ENCODE results near the gene KCNT2. TPM values are rescaled to one million over a fixed set of nuclear protein-coding genes. Genes with fewer than 3 reads are reported as not detected.

Gene KCNT2
- total and polyA plus RNA-seq, 2 of the 8 experiments (the other 6 are each of a cell fraction or from before 2014, with no cell fraction given): 2.3 to 10.2 TPM

DNA sequence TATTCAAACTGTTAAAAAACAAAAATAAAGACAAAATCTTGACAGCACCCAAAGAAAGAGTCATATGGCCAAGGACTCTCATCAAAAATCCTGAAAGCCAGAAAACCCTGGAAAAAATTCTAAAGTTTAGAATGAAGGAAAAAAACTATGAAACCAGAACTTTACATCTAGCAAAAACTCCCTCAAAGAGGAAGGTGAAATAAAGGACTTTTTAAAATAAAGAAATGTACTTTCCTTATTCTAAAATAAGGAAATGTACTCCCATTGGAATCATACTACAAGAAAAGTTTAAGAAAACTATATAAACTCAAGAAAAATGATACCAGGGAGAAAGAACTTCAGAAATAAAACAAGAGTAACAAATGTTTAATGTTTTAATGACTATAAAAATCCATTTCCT, 206.3 kb downstream of the KCNT2 start (continued):
- TF ChIP-seq POU5F1 (IDR thresholded peaks at IDR 0.05; ENCODE audit: low read depth, low read length) (no peak), CBX8 (IDR thresholded peaks at IDR 0.05; ENCODE audit: borderline replicate concordance, low read depth, low read length) (no peak), SIX5 (IDR thresholded peaks at IDR 0.05; ENCODE audit: low read depth, low read length) (no peak), CEBPB (IDR thresholded peaks at IDR 0.05; ENCODE audit: low read depth, low read length) (no peak)

Data from H1 (cell line).